G401 (cell line): ENCODE measurements around the gene ISYNA1. TPM values are rescaled to one million over a fixed set of nuclear protein-coding genes. Genes with fewer than 3 reads are reported as not detected.

Source experiments
- DNase-seq: peaks from one replicate; pipeline ENCODE4 v3.0.0-alpha.2; 2015; ENCODE audit warnings: low spot score
- in situ Hi-C: cut with HindIII; loops from 2 replicates; pipeline ENCODE4 v1.10.0; 2016; ENCODE audit warnings: low sequenced_read_pairs, mixed read lengths
- total RNA-seq: library from RNA; depleted of rRNA; stranded (reverse); fragments of >200 nt; shearing (Covaris generic); gene quantifications from 2 replicates; pipeline ENCODE4 v1.2.3, GENCODE V29; 2014; rRNA removed

Gene ISYNA1
- 251 and 359 TPM in 2 replicates for total RNA-seq

- in situ Hi-C loops = no loop called here
- DNase-seq = no peak
Measured at GRCh38 chr19:18437491-18438330, at the start of gene ISYNA1. Gene ISYNA1, minus strand, starts transcription at chr19:18438133. Its CDS starts 154 bp downstream, at chr19:18437979.

GRCh38 chr19:18486746-18487145 lies 48.8 kb upstream of the ISYNA1 start:
- DNase-seq = no peak
- in situ Hi-C loops = no loop called here

GRCh38 chr19:18484992-18485391 lies 47.1 kb upstream of the ISYNA1 start:
- no peak for DNase-seq
- in situ Hi-C loops = no loop called here

GRCh38 chr19:18483119-18483890 lies 45.4 kb upstream of the ISYNA1 start:
- in situ Hi-C loops = no loop called here

DNA sequence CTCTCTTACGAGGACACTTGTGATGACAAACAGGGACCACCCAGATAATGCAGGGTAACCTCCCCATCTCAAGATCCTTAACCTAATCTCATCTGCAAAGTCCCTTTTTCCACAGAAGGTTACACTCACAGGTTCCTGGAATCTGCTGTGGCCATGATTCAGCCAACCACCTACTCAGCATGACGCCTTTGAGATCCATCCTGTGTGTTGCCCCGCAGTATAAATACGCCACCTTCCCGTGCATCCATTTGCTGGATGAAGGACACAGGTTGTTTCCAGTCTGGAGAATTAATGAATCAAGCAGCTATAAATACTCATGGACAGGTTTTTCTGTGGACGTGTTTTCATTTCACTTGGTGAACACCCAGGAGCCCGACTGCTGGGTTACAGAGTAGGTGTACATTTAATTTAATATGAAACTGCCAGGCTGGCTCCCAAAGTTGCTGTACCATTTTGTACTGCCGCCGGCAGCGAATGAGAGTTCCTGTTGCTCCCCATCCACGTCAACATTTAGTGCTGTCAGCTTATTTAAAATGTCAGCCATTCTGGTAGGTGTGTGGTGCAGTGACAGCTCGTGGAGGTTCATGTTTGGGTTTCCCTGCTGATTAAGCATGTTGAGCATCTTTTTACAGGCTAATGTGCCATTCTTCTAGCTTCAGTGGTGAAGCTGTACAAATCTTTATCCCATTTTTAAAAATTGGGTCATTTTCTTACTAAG lies 43.7 kb upstream of the ISYNA1 start:
- in situ Hi-C loops = no loop called here
- peak; percentile 57 for DNase-seq

More at GRCh38 chr19:18483119-18483890, 45.4 kb upstream of the ISYNA1 start:
- DNase-seq = no peak

GRCh38 chr19:18480006-18480691 lies 42.2 kb upstream of the ISYNA1 start:
- in situ Hi-C loops = no loop called here
- DNase-seq = peak; percentile 96

DNA sequence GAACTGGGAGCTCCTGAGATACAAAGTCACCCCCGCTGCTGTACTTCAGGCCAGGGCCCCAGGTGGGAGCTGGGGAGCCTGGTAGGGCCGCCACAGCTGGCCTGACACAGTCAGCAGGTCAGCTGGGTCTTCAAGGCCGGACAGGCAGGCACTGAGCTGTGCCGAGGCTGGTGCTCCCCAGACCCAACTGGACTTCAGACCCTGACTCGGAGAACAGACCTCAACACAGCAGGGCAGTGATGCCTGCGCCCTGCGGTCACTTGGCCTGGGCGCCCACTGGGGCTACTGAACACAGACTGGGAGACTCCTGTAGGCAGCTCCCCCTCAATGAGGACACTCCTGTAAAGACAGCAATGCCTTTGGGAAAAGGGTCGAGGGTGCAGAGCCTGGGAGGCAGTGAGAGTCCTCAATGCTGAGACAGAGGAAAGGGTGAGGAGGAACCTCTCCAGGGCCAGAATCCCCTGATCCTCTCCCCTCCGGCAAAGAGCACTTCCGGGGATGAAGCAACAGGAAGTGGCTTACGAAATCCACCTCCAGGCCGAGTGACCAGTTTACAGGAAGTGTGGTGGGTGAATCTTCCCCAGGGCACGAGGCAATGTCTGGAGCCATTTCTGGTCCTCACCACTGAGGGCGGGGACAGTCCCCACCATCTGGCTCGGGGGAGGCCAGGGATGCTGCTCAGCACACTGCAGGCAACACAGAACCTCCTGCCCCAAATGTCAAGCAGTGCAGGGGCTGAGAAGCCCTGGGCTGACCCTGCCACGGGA lies 40.8 kb upstream of the ISYNA1 start:
- in situ Hi-C loops = no loop called here
- no peak for DNase-seq

DNA sequence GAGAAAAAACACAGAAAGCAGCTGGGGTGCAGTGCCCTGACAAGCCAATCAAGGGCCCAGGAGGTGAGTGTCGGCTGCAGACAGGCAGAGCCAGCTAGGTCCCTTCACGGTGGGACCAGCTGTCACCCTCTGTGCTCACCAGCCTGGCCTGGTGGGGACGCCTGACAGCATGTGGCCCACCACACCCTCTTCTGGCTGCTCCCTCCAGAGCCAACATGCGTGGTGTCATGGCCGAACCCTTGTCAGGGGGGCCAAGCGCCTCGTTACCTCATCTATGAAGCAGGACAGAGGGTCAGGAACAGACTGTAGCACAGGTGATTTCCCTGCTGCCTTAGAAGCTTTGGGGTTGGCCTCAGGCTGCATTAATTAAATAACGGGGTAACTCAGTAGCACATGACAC lies 40.0 kb upstream of the ISYNA1 start:
- in situ Hi-C loops = no loop called here
- no peak for DNase-seq

DNA sequence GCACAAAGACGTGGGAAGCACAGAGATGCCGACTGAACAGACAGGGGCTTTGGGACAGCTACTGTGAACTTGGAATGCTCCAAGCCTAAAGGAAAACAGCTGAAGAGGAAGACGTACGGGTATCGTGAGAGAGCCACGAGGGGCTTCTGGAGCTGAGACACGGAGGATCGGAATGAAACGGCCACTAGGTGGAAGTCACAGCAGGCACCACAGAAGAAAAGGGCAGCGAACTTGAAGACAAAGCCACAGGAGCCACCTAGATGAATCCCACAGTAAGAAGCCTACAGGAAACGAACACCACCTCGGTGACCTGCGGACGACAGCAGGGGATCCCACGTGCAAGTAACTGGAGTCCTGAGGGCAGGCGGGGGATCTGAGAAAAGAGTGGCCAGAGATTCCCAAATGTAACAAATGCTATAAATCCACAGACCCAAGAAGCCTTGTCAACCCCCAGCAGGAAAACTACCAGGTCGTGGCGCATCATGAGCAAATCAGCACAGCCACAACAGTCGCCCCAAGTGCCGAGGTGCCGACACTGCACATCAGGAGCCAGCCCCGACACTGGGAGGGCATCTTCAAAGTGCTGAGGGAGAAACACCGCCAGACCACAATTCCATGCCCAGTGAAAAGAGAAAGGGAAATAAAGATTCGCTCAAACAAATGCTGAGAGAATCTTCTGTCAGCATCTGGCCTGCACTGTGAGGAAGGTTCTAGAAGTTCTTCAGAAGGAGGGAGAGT lies 39.3 kb upstream of the ISYNA1 start:
- in situ Hi-C loops = no loop called here
- DNase-seq = no peak

GRCh38 chr19:18476507-18477041 lies 38.6 kb upstream of the ISYNA1 start:
- DNase-seq = no peak
- in situ Hi-C loops = no loop called here

DNA sequence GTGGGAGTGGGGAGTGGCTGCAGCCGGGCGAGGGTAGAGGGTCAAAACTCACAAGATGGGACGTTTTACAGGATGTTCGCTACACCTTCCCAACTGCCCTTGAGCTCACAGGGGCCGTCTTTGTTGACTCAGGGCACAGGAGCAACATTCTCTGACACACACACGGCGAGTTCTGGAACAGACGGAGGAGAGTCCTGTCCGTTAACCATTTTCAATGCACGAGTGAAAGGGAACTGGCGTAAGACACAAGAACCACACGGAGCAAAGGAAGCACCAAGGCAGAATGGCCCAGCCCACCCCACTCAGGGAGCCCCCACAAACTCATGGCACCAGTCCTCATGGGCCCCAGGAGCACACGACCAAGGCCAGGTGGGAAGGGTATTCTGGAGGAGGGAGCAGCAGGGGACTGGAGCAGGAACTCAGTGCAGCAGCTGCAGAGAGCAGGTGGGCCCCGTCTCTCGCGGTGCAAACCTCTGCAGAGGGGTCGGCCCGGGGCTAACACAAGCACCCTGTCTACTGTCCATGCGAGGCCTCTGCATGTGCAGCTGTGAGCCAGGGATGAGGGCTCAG lies 37.9 kb upstream of the ISYNA1 start:
- peak; percentile 56 for DNase-seq
- in situ Hi-C loops = no loop called here

GRCh38 chr19:18475004-18475453 lies 37.1 kb upstream of the ISYNA1 start:
- no peak for DNase-seq
- in situ Hi-C loops = no loop called here

DNA sequence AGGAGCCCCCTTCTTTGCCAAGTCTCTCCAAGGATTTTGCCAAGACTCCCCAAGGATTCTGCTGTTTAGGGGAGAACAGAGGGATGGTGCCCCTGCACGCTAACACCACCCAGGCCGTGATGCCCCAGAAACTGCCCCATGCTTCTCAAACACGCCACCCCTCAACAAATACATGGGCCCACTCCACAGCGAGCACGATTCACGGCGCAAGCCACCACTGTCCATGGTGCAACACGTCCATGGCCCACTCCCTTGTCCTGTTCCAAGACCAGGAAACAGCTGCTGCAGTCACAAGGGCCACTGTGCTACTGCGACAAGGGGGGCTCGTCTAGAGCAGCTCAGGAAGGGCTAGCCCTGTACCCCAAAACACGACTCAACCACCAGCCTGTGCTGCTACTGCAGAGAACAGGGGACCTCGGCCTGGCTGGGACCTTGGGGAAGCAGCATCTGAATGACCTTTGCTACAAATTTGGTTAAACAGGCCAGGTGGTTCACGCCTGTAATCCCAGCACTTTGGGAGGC lies 36.5 kb upstream of the ISYNA1 start:
- DNase-seq = no peak
- in situ Hi-C loops = no loop called here

DNA sequence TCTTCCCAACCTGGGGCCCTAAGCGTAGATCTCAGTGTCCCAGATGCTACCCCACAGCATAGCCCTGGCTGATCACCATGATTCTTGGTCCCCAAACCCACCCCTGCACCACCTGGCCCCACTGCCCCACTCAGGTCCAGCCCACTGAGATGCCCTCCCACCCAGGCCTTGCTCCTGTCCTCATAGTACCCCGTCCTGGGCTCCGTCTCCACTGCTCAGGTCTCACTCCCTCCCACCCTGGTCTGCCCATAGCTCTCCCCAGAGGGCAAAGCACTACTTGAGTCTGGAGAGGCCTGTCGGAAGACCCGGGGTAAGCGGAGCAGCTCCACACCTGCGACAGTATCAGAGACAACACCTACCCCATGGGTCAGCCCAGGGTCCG lies 35.8 kb upstream of the ISYNA1 start:
- DNase-seq = no peak
- in situ Hi-C loops = no loop called here

GRCh38 chr19:18473003-18473705 lies 35.2 kb upstream of the ISYNA1 start:
- peak; percentile 74 for DNase-seq
- in situ Hi-C loops = no loop called here

DNA sequence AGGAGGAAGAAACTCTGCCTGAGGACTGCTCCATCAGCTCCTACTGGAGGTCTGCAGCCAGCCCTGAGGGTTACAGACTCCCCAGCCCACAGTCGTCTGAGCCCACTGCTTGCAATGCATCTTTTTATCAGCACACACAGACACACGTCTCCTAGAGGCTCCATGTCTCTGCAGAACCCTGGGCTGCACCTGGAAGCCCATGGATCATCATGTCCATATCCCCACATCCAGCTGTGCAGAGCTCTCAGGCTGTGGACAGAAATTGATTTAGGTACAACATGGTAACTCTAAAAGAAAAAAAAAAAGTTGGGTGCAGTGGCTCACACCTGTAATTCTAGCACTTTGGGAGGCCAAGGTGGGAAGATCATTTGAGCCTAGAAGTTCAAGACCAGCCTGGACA lies 32.9 kb upstream of the ISYNA1 start:
- DNase-seq = no peak
- in situ Hi-C loops = no loop called here
